Adrenal gland (tissue), 12 donors: ENCODE measurements around the gene RBMS1. TPM values are rescaled to one million over a fixed set of nuclear protein-coding genes. Genes with fewer than 3 reads are reported as not detected.

Source experiments
- DNase-seq, 7 donors: peaks; one replicate each; pipeline ENCODE4 v3.0.0-alpha.2; 2019 to 2020
- H3K27ac ChIP-seq, 5 donors: fragments of 200-600 bp; sonication (generic) in 4 of 5; 1 replicate in 3 of 5; 2 replicates in 2 of 5; pipeline versions ENCODE4 v1.5.1 to v1.8.0; 2016 to 2020; ENCODE audit warnings: mild to moderate bottlenecking in 1 of 5
- H3K27me3 ChIP-seq: fragments of 200-600 bp; 2 replicates; pipeline ENCODE4 v1.8.0; 2021
- H3K36me3 ChIP-seq, 2 donors: fragments of 200-600 bp; replicated peaks in 1 of 2; 1 replicate in 1 of 2; 2 replicates in 1 of 2; pipeline versions ENCODE4 v1.5.1 to v1.8.0; 2018 to 2022
- H3K4me1 ChIP-seq, 2 donors: fragments of 200-600 bp; replicated peaks in 1 of 2; 1 replicate in 1 of 2; 2 replicates in 1 of 2; pipeline versions ENCODE4 v1.5.1 to v1.8.0; 2018 to 2021
- H3K4me3 ChIP-seq, 4 donors: fragments of 200-600 bp; sonication (generic) in 3 of 4; one replicate each; pipeline ENCODE4 v1.5.1; 2016 to 2018
- H3K9me3 ChIP-seq, 3 donors: fragments of 200-600 bp; sonication (generic) in 1 of 3; replicated peaks in 1 of 3; 1 replicate in 2 of 3; 2 replicates in 1 of 3; pipeline versions ENCODE4 v1.5.1 to v1.8.0; 2016 to 2021
- POLR2A ChIP-seq, 2 donors: fragments of 450-650 bp; IDR thresholded peaks; one replicate each; pipeline ENCODE4 v1.6.1; 2017; ENCODE audit warnings: antibody characterized with exemption in 2 of 2, mild to moderate bottlenecking in 2 of 2, moderate library complexity in 1 of 2
- WGBS, 4 donors: extraction: QIAGEN DNeasy Blood & Tissue Kit in 2 of 4; methylation state at CpG; one replicate each; pipeline versions ENCODE4 v1.1.5 to v1.1.7; 2013 to 2017; 5-methylcytosine and 5-hydroxymethylcytosine counted together
- intact Hi-C, 2 donors: fragments of 100-400 bp; cut with DNase I; formaldehyde crosslinking; loops; one replicate each; pipeline versions ENCODE4 v1.14.1 to v1.15.0; 2022 to 2023
- polyA plus RNA-seq, 3 donors: library from polyadenylated mRNA; stranded (reverse); fragments of 200-250 nt in 2 of 3; fragments of 350-450 nt in 1 of 3; fragmentation: Illumina TruSeq in 1 of 3; extraction: RNeasy Lipid Tissue Mini Kit (QIAGEN cat#74804) in 1 of 3; gene quantifications; one replicate each; pipeline ENCODE4 v1.2.3, GENCODE V29; 2013 to 2014
- total RNA-seq, 9 donors: library from RNA; depleted of rRNA in 4 of 9; stranded (reverse); fragments of >200 nt in 4 of 9; fragments of 120-200 nt in 1 of 9; fragmentation: NEBNext Ultra II Directional in 1 of 9; extraction: Animal tissue kit (Norgen Biotek cat#: 25700) in 1 of 9; gene quantifications; one replicate each; pipeline versions ENCODE4 v1.1.0 to v1.2.4, GENCODE V29; 2013 to 2023
- TF ChIP-seq, protein P1 (sequence below), 6 experiments: fragments of 450-650 bp in 4 of 6; fragments of 200-600 bp in 2 of 6; sonication (generic) in 1 of 6; IDR thresholded peaks; 1 replicate in 5 of 6; 2 replicates in 1 of 6; pipeline versions ENCODE4 v1.5.1 to v1.8.0; 2016 to 2021; ENCODE audit warnings: antibody characterized with exemption in 6 of 6, mild to moderate bottlenecking in 2 of 6, moderate library complexity in 1 of 6
- donor health status: healthy with polysubstance abuse.
- donor health status: Bipolar disorder and iron deficiency.
- donor health status: DM: yes; HTN: yes; CAD: no.
- donor health status: DM: no; HTN: no; CAD: no.
- donor health status: DM: no; HTN: no; CAD: no.
- donor health status: DM: yes; HTN: yes; CAD: no.

RBMS1 gene
- total and polyA plus RNA-seq, 12 donors, result 24.2 to 62.1 (median 37.1) TPM

DNA sequence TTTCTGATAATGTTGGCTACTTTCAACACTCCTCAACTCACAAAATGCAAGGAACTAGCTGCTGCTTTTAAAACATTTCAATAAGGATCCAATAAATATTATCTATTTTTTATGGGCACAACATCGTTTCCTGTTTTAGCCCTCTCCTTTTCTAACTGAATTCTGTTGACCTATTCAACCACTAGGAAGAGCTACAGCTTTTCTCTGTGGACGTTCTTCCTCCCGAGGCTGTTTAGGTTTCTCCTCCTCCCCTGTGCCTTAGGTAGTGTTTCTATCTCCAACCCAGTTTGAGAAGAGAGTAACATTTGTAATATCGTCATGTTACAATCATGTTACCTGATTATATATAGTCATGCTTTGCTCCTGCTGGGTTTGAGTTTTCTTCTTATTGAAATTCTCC is 202.2 kb downstream of the RBMS1 start:
- no peak overlapping the region for H3K27ac ChIP-seq
- H3K4me1 ChIP-seq, result peaks cover 0 to 58% of the 10 kb centered on the region in 2 donors
- H3K4me3 ChIP-seq, result no peak overlapping the region
- H3K36me3 ChIP-seq, result peaks cover 0 to 10% of the 10 kb centered on the region in 2 donors
- no peaks in the 10 kb centered on the region for H3K9me3 ChIP-seq
- TF ChIP-seq, protein P1, sequence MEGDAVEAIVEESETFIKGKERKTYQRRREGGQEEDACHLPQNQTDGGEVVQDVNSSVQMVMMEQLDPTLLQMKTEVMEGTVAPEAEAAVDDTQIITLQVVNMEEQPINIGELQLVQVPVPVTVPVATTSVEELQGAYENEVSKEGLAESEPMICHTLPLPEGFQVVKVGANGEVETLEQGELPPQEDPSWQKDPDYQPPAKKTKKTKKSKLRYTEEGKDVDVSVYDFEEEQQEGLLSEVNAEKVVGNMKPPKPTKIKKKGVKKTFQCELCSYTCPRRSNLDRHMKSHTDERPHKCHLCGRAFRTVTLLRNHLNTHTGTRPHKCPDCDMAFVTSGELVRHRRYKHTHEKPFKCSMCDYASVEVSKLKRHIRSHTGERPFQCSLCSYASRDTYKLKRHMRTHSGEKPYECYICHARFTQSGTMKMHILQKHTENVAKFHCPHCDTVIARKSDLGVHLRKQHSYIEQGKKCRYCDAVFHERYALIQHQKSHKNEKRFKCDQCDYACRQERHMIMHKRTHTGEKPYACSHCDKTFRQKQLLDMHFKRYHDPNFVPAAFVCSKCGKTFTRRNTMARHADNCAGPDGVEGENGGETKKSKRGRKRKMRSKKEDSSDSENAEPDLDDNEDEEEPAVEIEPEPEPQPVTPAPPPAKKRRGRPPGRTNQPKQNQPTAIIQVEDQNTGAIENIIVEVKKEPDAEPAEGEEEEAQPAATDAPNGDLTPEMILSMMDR (IDR thresholded peaks at IDR 0.05), result no peak
- TF ChIP-seq POLR2A (IDR thresholded peaks at IDR 0.05), result no peak
- no peaks in the 10 kb centered on the region for H3K27me3 ChIP-seq
- no peak for DNase-seq
- 74 to 87% (median 81%) methylated on average over 4 of the region's 4 CpGs for WGBS, 4 donors
- intact Hi-C loops, result no loop called here

DNA sequence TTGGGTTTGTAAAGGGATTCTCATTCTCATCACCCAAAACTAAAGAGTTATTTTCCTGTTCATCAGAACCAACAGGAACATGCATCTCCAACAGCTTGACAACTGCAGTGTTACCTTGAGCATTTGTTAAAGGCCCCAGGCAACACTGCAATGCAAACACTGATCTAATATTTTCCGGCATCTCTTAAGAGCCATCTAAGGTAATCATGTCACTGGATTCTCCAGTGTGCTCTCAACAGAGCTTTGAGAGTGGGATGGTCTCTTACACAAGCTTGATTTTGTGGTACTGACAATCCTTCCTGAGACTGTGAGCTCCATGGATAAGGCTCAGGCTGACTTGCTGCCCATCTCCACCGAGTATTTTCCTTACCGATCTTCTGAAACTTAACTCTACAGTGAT is 203.0 kb downstream of the RBMS1 start:
- H3K4me3 ChIP-seq, result no peak overlapping the region
- no peak for TF ChIP-seq POLR2A (IDR thresholded peaks at IDR 0.05)
- TF ChIP-seq, protein P1 (IDR thresholded peaks at IDR 0.05), result no peak
- peaks cover 0 to 58% of the 10 kb centered on the region in 2 donors for H3K4me1 ChIP-seq
- WGBS, 4 donors, result 89 to 97% (median 94%) methylated on average over 3 of the region's 3 CpGs
- H3K9me3 ChIP-seq, result no peaks in the 10 kb centered on the region
- H3K36me3 ChIP-seq, result peaks cover 0 to 14% of the 10 kb centered on the region in 2 donors
- no peak overlapping the region for H3K27ac ChIP-seq
- H3K27me3 ChIP-seq, result no peaks in the 10 kb centered on the region
- no peak for DNase-seq
- intact Hi-C loops, result no loop called here

DNA sequence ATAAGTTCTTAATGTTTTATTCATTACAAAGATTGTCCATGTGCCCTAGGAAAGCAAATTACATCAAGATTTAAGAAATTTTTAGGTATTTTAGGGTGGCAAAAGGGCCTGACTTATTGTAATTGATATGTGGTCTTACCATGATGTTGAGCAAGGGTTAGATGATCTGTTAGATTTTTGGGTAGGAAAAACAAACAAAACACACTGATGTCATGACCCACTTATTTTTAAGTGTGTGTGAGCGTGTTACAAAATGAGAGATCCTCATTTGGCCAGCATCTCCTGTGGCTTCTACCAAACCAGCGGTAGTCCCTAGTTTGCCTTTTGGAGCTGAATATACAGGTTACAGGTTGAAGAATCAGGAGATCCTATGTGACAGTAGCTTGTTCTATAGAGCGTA is 203.8 kb downstream of the RBMS1 start:
- Histone ChIP-seq H3K27me3 (no peaks in the 10 kb centered on the region), H3K4me1 (peaks cover 0 to 50% of the 10 kb centered on the region in 2 donors), H3K36me3 (peaks cover 0 to 22% of the 10 kb centered on the region in 2 donors), H3K9me3 (no peaks in the 10 kb centered on the region), H3K27ac (no peak overlapping the region), H3K4me3 (no peak overlapping the region)
- no peak for DNase-seq
- WGBS, 4 donors, result 72 to 80% (median 75%) methylated on average over 3 of the region's 3 CpGs
- TF ChIP-seq, protein P1 (IDR thresholded peaks at IDR 0.05), result no peak
- no peak for TF ChIP-seq POLR2A (IDR thresholded peaks at IDR 0.05)
- intact Hi-C loops, result no loop called here

DNA sequence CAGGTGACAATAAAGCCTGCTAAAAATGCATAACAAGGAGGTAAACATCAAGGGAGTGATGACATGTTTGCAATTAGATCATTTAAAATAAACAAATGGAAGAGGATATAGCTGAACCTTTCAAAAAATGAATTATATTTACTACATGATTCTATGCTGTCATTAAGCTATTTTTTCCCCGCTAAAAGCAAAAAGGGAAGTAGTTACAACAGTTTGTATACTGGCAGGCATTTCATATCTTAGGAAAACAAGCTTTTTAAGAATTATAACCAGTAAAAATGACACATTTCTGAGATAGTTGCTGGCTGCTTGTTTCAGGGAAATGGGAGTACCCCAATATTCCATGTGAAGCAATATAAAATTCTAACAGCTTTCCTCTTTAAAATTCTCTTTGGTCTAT is 204.5 kb downstream of the RBMS1 start:
- no peaks in the 10 kb centered on the region for H3K27me3 ChIP-seq
- H3K27ac ChIP-seq, result peak overlapping the region in 1 of 5 donors; percentile 33
- H3K4me3 ChIP-seq, result no peak overlapping the region
- intact Hi-C loops, result no loop called here
- H3K4me1 ChIP-seq, result peaks cover 0 to 43% of the 10 kb centered on the region in 2 donors
- 60 to 83% (median 63%) methylated on average over 1 of the region's 1 CpG for WGBS, 4 donors
- peaks cover 0 to 27% of the 10 kb centered on the region in 2 donors for H3K36me3 ChIP-seq
- DNase-seq, result no peak
- no peak for TF ChIP-seq POLR2A (IDR thresholded peaks at IDR 0.05)
- TF ChIP-seq, protein P1 (IDR thresholded peaks at IDR 0.05), result no peak
- H3K9me3 ChIP-seq, result no peaks in the 10 kb centered on the region
